Spleen (tissue), 7 donors: ENCODE results near the gene LTBP2.

ENCODE experiments used
- CTCF ChIP-seq, 11 experiments: fragments of 200-600 bp in 7 of 11; fragments of 450-650 bp in 4 of 11; sonication (generic) in 4 of 11; IDR thresholded peaks in 8 of 11; conservative IDR thresholded peaks in 3 of 11; 1 replicate in 7 of 11; 2 replicates in 4 of 11; pipeline versions ENCODE4 v1.4.0 to v1.8.0; 2016 to 2021; ENCODE audit warnings: antibody characterized with exemption in 11 of 11, inconsistent platforms in 4 of 11, mild to moderate bottlenecking in 1 of 11
- POLR2A ChIP-seq, 3 donors: fragments of 450-650 bp; IDR thresholded peaks; one replicate each; pipeline ENCODE4 v1.5.1; 2017; ENCODE audit warnings: antibody characterized with exemption in 3 of 3, mild to moderate bottlenecking in 1 of 3
- donor health status: DM: no; HTN: no; CAD: no; lungs with moderate emphysema.
- donor health status: DM: no; HTN: no; CAD: no.
- donor health status: DM: no; HTN: no; CAD: no.

DNA sequence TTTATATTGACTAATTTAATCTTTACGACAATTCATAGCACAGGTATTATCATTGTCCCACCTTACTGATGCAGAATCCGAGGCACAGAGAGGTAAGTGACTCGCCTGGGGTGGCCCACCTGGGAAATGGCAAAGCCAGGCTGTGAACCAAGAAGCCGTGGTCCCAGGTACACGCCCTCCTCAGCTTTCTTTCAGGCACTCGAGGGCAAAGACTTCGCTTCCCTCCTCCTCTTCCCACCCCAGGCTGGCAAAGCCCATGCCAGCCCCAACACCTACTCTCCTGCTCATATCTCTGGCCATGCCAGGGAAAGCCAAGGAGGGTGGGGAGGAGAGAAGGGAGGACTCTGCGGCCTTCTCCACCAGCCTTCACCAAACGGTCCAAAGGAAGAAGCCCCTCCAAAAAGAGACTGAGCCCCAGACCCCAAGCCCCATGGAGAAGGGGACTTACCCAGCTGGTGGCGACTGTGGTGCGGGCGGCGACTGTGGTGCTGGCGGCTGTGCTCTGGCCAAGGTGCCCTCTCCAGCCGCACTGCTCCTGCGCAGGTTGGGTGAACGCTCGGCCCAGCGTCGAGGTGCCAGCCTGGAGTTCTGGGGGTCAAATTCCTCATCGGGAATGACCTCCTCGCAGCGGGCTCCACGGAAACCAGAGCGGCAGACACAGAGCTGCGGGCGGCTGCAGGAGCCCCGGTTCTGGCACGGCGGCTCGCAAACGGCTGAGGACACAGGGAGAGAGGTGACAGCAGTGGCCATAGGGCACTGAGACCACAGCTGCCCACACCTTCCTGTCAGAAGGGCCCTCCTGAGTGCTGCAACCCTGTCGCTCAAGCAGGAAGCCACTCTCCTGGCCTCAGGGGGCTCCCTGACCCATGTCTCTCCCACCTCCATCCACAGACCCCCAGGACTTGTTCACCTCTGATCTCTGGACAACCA is 26.4 kb downstream of the LTBP2 start:
- TF ChIP-seq CTCF (IDR thresholded peaks at IDR 0.05 in 8 of 11, conservative IDR thresholded peaks at IDR 0.05 in 3 of 11) (no peak), POLR2A (IDR thresholded peaks at IDR 0.05) (no peak)
